HAP-1 (cell line): ENCODE measurements around the gene AATF.

Source experiments
- DNase-seq, 2 experiments: peaks; one replicate each; pipeline ENCODE4 v3.0.0-alpha.2; 2016 to 2020; ENCODE audit warnings: low spot score in 2 of 2
- H3K27me3 ChIP-seq: fragments of 250-450 bp; sonication (Bioruptor Pico); 2 replicates; pipeline ENCODE4 v1.5.1; 2020; ENCODE audit warnings: low read depth, mild to moderate bottlenecking, moderate library complexity
- H3K36me3 ChIP-seq: fragments of 250-450 bp; sonication (Bioruptor Pico); replicated peaks from 2 replicates; pipeline ENCODE4 v1.5.1; 2020; ENCODE audit warnings: mild to moderate bottlenecking
- H3K4me1 ChIP-seq: fragments of 250-450 bp; sonication (Bioruptor Pico); 2 replicates; pipeline ENCODE4 v1.5.1; 2020; ENCODE audit warnings: mild to moderate bottlenecking
- H3K4me3 ChIP-seq: fragments of 250-450 bp; sonication (Bioruptor Pico); 2 replicates; pipeline ENCODE4 v1.5.1; 2020; ENCODE audit warnings: mild to moderate bottlenecking, moderate library complexity
- H3K9me3 ChIP-seq: fragments of 250-450 bp; sonication (Bioruptor Pico); 2 replicates; pipeline ENCODE4 v1.5.1; 2020; ENCODE audit warnings: mild to moderate bottlenecking, moderate library complexity
- in situ Hi-C: fragments of 300-500 bp; cut with MboI; formaldehyde crosslinking; loops from 3 replicates; pipeline ENCODE4 v1.14.3; 2020; ENCODE audit warnings: low sequenced_read_pairs, inconsistent platforms, mixed read lengths

Gene AATF

GRCh38 chr17:37098152-37098551 is 149.4 kb downstream of the AATF start:
- H3K9me3 ChIP-seq: no peaks in the 10 kb centered on the region

GRCh38 chr17:37098910-37099664 is 150.3 kb downstream of the AATF start:
- DNase-seq: no peak
- in situ Hi-C loops: no loop called here
- Histone ChIP-seq H3K4me1 (peaks cover 33% of the 10 kb centered on the region), H3K36me3 (peaks cover 53% of the 10 kb centered on the region), H3K27me3 (no peaks in the 10 kb centered on the region), H3K9me3 (no peaks in the 10 kb centered on the region), H3K4me3 (no peak overlapping the region)

More at GRCh38 chr17:37098152-37098551, 149.4 kb downstream of the AATF start:
- peaks cover 56% of the 10 kb centered on the region for H3K36me3 ChIP-seq
- no peaks in the 10 kb centered on the region for H3K27me3 ChIP-seq
- H3K4me1 ChIP-seq: peaks cover 26% of the 10 kb centered on the region
- no peak overlapping the region for H3K4me3 ChIP-seq
- in situ Hi-C loops: no loop called here
- DNase-seq: no peak

GRCh38 chr17:37100231-37100630 is 151.5 kb downstream of the AATF start:
- Histone ChIP-seq H3K27me3 (no peaks in the 10 kb centered on the region), H3K36me3 (peaks cover 47% of the 10 kb centered on the region), H3K4me3 (no peak overlapping the region), H3K9me3 (no peaks in the 10 kb centered on the region), H3K4me1 (peaks cover 45% of the 10 kb centered on the region)
- DNase-seq: no peak
- in situ Hi-C loops: loop anchor here (25.0 kb wide), 1 partner anchor 112 kb away; no protein-coding TSS in a partner anchor

- H3K4me3 ChIP-seq: no peak overlapping the region
- H3K27me3 ChIP-seq: no peaks in the 10 kb centered on the region
- H3K9me3 ChIP-seq: no peaks in the 10 kb centered on the region
- in situ Hi-C loops: loop anchor here (25.0 kb wide), 1 partner anchor 111 kb away; no protein-coding TSS in a partner anchor
- DNase-seq: no peak
- peaks cover 54% of the 10 kb centered on the region for H3K4me1 ChIP-seq
- H3K36me3 ChIP-seq: peaks cover 36% of the 10 kb centered on the region
These were observed 152.6 kb downstream of the AATF start for GRCh38 chr17:37101306-37101705.

GRCh38 chr17:37103231-37103630 is 154.5 kb downstream of the AATF start:
- Histone ChIP-seq H3K36me3 (peaks cover 17% of the 10 kb centered on the region), H3K4me1 (peaks cover 73% of the 10 kb centered on the region), H3K9me3 (no peaks in the 10 kb centered on the region), H3K4me3 (no peak overlapping the region), H3K27me3 (no peaks in the 10 kb centered on the region)
- peak; percentile 66 to 99 for DNase-seq
- in situ Hi-C loops: loop anchor here (25.0 kb wide), 1 partner anchor 109 kb away; no protein-coding TSS in a partner anchor

- peak in 1 of 2 experiments; percentile 98 for DNase-seq
- no peaks in the 10 kb centered on the region for H3K27me3 ChIP-seq
- peaks cover 93% of the 10 kb centered on the region for H3K4me1 ChIP-seq
- in situ Hi-C loops: loop anchor here (25.0 kb wide), 1 partner anchor 106 kb away; no protein-coding TSS in a partner anchor
- no peak overlapping the region for H3K4me3 ChIP-seq
- peaks cover 22% of the 10 kb centered on the region for H3K36me3 ChIP-seq
- H3K9me3 ChIP-seq: no peaks in the 10 kb centered on the region
These were observed 157.3 kb downstream of the AATF start for GRCh38 chr17:37106049-37106448.
